ENCODE data around the gene IRAK4. TPM values are rescaled to one million over a fixed set of nuclear protein-coding genes. Genes with fewer than 3 reads are reported as not detected.

IRAK4 gene
- total RNA-seq (2014; rRNA removed; shearing (Covaris generic)) = 13.5 and 15.7 TPM in 2 replicates

GRCh38 chr12:43758728-43759563, at the start of gene IRAK4, which contains the start of gene PUS7L:
Gene IRAK4 (plus strand): TSS chr12:43758951. CDS start chr12:43768112, 9,161 bp downstream.
Gene PUS7L (minus strand): TSS chr12:43758790. CDS start chr12:43755245, 3,545 bp downstream.
- H3K4me3 ChIP-seq = peak within 1 kb of the TSS; percentile 89
- H3K27me3 ChIP-seq = no peaks in the 10 kb centered on the region
- peak; percentile 97 to 99 for DNase-seq
- H3K4me1 ChIP-seq = no peaks in the 10 kb centered on the region; the same call in 1 of the 2 replicates
- peak within 1 kb of the TSS; percentile 68 for H3K27ac ChIP-seq
- 0 out of 2 replicates have a peak, but pooled peaks cover 3% of the 10 kb centered on the region for H3K36me3 ChIP-seq
- H3K9me3 ChIP-seq (replicated peaks) = no peaks in the 10 kb centered on the region

- Histone ChIP-seq H3K27me3 (no peaks in the 10 kb centered on the region), H3K36me3 (no peaks in the 10 kb centered on the region), H3K4me1 (no peaks in the 10 kb centered on the region), H3K4me3 (no peak overlapping the region), H3K9me3 (replicated peaks) (no peaks in the 10 kb centered on the region; the same call in 1 of the 2 replicates), H3K27ac (no peak overlapping the region)
- no peak for DNase-seq
These were observed 47.4 kb upstream of the IRAK4 start for GRCh38 chr12:43711348-43711747.

- no peaks in the 10 kb centered on the region for H3K36me3 ChIP-seq
These were observed 36.1 kb upstream of the IRAK4 start for GRCh38 chr12:43722621-43723020.

GRCh38 chr12:43723134-43723533, 35.6 kb upstream of the IRAK4 start:
- no peaks in the 10 kb centered on the region for H3K9me3 ChIP-seq (replicated peaks)
- DNase-seq = no peak
- no peak overlapping the region for H3K27ac ChIP-seq
- H3K4me1 ChIP-seq = no peaks in the 10 kb centered on the region
- H3K36me3 ChIP-seq = no peaks in the 10 kb centered on the region
- no peak overlapping the region for H3K4me3 ChIP-seq
- H3K27me3 ChIP-seq = no peaks in the 10 kb centered on the region

More at GRCh38 chr12:43722621-43723020, 36.1 kb upstream of the IRAK4 start:
- Histone ChIP-seq H3K9me3 (replicated peaks) (no peaks in the 10 kb centered on the region), H3K27ac (no peak overlapping the region), H3K27me3 (no peaks in the 10 kb centered on the region), H3K4me3 (no peak overlapping the region), H3K4me1 (no peaks in the 10 kb centered on the region)
- no peak for DNase-seq

GRCh38 chr12:43728117-43728516, 30.6 kb upstream of the IRAK4 start:
- DNase-seq = peak in 1 of 2 experiments; percentile 26
- H3K27me3 ChIP-seq = no peaks in the 10 kb centered on the region
- H3K27ac ChIP-seq = no peak overlapping the region
- H3K9me3 ChIP-seq (replicated peaks) = no peaks in the 10 kb centered on the region
- H3K4me3 ChIP-seq = no peak overlapping the region
- H3K4me1 ChIP-seq = no peaks in the 10 kb centered on the region
- no peaks in the 10 kb centered on the region; the same call in none of the 2 replicates for H3K36me3 ChIP-seq

- H3K36me3 ChIP-seq = no peaks in the 10 kb centered on the region; the same call in none of the 2 replicates
- no peak for DNase-seq
- no peaks in the 10 kb centered on the region for H3K27me3 ChIP-seq
- no peaks in the 10 kb centered on the region for H3K9me3 ChIP-seq (replicated peaks)
- no peak overlapping the region for H3K27ac ChIP-seq
- no peaks in the 10 kb centered on the region for H3K4me1 ChIP-seq
- no peak overlapping the region for H3K4me3 ChIP-seq
These were observed 30.1 kb upstream of the IRAK4 start for GRCh38 chr12:43728698-43729097.

- peaks cover 10% of the 10 kb centered on the region for H3K36me3 ChIP-seq
- H3K9me3 ChIP-seq (replicated peaks) = no peaks in the 10 kb centered on the region
- H3K4me3 ChIP-seq = no peak overlapping the region
- no peaks in the 10 kb centered on the region for H3K4me1 ChIP-seq
- DNase-seq = no peak
- no peak overlapping the region for H3K27ac ChIP-seq
- no peaks in the 10 kb centered on the region for H3K27me3 ChIP-seq
These were observed 28.5 kb upstream of the IRAK4 start for GRCh38 chr12:43730283-43730682.

- no peak overlapping the region for H3K27ac ChIP-seq
- H3K9me3 ChIP-seq (replicated peaks) = no peaks in the 10 kb centered on the region
- DNase-seq = no peak
- H3K4me1 ChIP-seq = no peaks in the 10 kb centered on the region
- no peak overlapping the region for H3K4me3 ChIP-seq
- H3K36me3 ChIP-seq = peaks cover 42% of the 10 kb centered on the region
- no peaks in the 10 kb centered on the region for H3K27me3 ChIP-seq
These were observed 25.1 kb upstream of the IRAK4 start for GRCh38 chr12:43733687-43734086.

- H3K4me1 ChIP-seq = peaks cover 12% of the 10 kb centered on the region
- H3K9me3 ChIP-seq (replicated peaks) = no peaks in the 10 kb centered on the region
- no peak overlapping the region for H3K4me3 ChIP-seq
- no peak for DNase-seq
- peaks cover 58% of the 10 kb centered on the region for H3K36me3 ChIP-seq
- no peaks in the 10 kb centered on the region for H3K27me3 ChIP-seq
- no peak overlapping the region for H3K27ac ChIP-seq
These were observed 21.8 kb upstream of the IRAK4 start for GRCh38 chr12:43736927-43737440.

GRCh38 chr12:43737646-43738045, 21.1 kb upstream of the IRAK4 start:
- H3K27ac ChIP-seq = no peak overlapping the region
- H3K4me3 ChIP-seq = no peak overlapping the region
- H3K36me3 ChIP-seq = peaks cover 58% of the 10 kb centered on the region
- peaks cover 16% of the 10 kb centered on the region for H3K4me1 ChIP-seq
- DNase-seq = no peak
- no peaks in the 10 kb centered on the region for H3K9me3 ChIP-seq (replicated peaks)
- H3K27me3 ChIP-seq = no peaks in the 10 kb centered on the region

- H3K9me3 ChIP-seq (replicated peaks) = peaks cover 7% of the 10 kb centered on the region; the same call in 1 of the 2 replicates
- peaks cover 19% of the 10 kb centered on the region for H3K4me1 ChIP-seq
- no peak overlapping the region for H3K4me3 ChIP-seq
- no peaks in the 10 kb centered on the region for H3K27me3 ChIP-seq
- H3K27ac ChIP-seq = no peak overlapping the region; the same call in 1 of the 2 replicates
- H3K36me3 ChIP-seq = peaks cover 71% of the 10 kb centered on the region
- DNase-seq = no peak
These were observed 18.1 kb upstream of the IRAK4 start for GRCh38 chr12:43740511-43741100.

GRCh38 chr12:43742106-43742505, 16.6 kb upstream of the IRAK4 start:
- peak; percentile 15 to 71 for DNase-seq
- H3K9me3 ChIP-seq (replicated peaks) = peaks cover 8% of the 10 kb centered on the region; the same call in 1 of the 2 replicates
- H3K27ac ChIP-seq = peak overlapping the region; percentile 46
- H3K36me3 ChIP-seq = peaks cover 60% of the 10 kb centered on the region
- H3K27me3 ChIP-seq = no peaks in the 10 kb centered on the region
- peaks cover 19% of the 10 kb centered on the region for H3K4me1 ChIP-seq
- H3K4me3 ChIP-seq = no peak overlapping the region

GRCh38 chr12:43744826-43745225, 13.9 kb upstream of the IRAK4 start:
- no peak overlapping the region for H3K4me3 ChIP-seq
- peaks cover 19% of the 10 kb centered on the region for H3K4me1 ChIP-seq
- peaks cover 8% of the 10 kb centered on the region; the same call in 1 of the 2 replicates for H3K9me3 ChIP-seq (replicated peaks)
- H3K27ac ChIP-seq = no peak overlapping the region
- no peak for DNase-seq
- no peaks in the 10 kb centered on the region for H3K27me3 ChIP-seq
- H3K36me3 ChIP-seq = peaks cover 43% of the 10 kb centered on the region

GRCh38 chr12:43749016-43749415, 9.7 kb upstream of the IRAK4 start:
- Histone ChIP-seq H3K4me1 (no peaks in the 10 kb centered on the region), H3K27me3 (no peaks in the 10 kb centered on the region), H3K4me3 (no peak overlapping the region), H3K36me3 (peaks cover 35% of the 10 kb centered on the region), H3K9me3 (replicated peaks) (peaks cover 10% of the 10 kb centered on the region; the same call in 1 of the 2 replicates), H3K27ac (no peak overlapping the region)
- DNase-seq = peak in 1 of 2 experiments; percentile 19

- Histone ChIP-seq H3K27me3 (no peaks in the 10 kb centered on the region), H3K9me3 (replicated peaks) (0 out of 2 replicates have a peak, but pooled peaks cover 2% of the 10 kb centered on the region), H3K36me3 (peaks cover 20% of the 10 kb centered on the region), H3K4me3 (no peak overlapping the region), H3K27ac (no peak overlapping the region), H3K4me1 (no peaks in the 10 kb centered on the region)
- DNase-seq = no peak
These were observed 7.9 kb upstream of the IRAK4 start for GRCh38 chr12:43750814-43751213.
